Measurements from ENCODE around the gene CHST15. TPM values are rescaled to one million over a fixed set of nuclear protein-coding genes. Genes with fewer than 3 reads are reported as not detected.
"Not testable (repeated sequence)": the region's sequence is repeated elsewhere in the genome, so short reads cannot be mapped to it uniquely, and the experiment has no call there.

CHST15 gene
- total RNA-seq, 1 donor from 2014 or later: 1.5 TPM

DNA sequence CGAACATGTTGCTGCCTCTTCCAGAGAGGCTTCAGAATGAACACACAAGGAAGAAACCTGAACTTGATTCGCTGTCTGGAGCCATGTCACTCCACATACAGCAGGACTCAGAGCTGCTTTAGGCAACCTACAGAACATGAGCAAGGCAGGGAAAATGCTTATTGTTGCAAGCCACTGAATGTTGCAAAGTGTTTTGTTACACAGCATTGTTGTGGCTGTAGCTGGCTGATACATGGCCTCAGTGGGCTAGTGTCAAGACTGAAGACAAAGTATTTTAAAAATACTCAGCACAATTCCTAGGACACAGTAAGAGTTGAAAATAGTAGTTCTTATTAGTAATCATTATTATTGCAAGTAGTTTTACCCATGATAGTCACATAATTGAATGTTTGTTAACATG is 3.1 kb upstream of the CHST15 start:
- peaks cover 5% of the 10 kb centered on the region for H3K4me1 Mint-ChIP-seq
- peaks cover 71% of the 10 kb centered on the region for H3K27me3 Mint-ChIP-seq (ENCODE audit: low read depth)
- H3K4me3 Mint-ChIP-seq: peak overlapping the region; percentile 36
- no peaks in the 10 kb centered on the region for H3K36me3 Mint-ChIP-seq (ENCODE audit: low read depth)
- H3K27ac Mint-ChIP-seq (ENCODE audit: unreplicated experiment): no peak overlapping the region
- no peak for DNase-seq (ENCODE audit: low read depth, low spot score)
- TF ChIP-seq, protein P1, sequence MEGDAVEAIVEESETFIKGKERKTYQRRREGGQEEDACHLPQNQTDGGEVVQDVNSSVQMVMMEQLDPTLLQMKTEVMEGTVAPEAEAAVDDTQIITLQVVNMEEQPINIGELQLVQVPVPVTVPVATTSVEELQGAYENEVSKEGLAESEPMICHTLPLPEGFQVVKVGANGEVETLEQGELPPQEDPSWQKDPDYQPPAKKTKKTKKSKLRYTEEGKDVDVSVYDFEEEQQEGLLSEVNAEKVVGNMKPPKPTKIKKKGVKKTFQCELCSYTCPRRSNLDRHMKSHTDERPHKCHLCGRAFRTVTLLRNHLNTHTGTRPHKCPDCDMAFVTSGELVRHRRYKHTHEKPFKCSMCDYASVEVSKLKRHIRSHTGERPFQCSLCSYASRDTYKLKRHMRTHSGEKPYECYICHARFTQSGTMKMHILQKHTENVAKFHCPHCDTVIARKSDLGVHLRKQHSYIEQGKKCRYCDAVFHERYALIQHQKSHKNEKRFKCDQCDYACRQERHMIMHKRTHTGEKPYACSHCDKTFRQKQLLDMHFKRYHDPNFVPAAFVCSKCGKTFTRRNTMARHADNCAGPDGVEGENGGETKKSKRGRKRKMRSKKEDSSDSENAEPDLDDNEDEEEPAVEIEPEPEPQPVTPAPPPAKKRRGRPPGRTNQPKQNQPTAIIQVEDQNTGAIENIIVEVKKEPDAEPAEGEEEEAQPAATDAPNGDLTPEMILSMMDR (conservative IDR thresholded peaks at IDR 0.05): no peak
- no peaks in the 10 kb centered on the region for H3K9me3 Mint-ChIP-seq

GRCh38 chr10:124095801-124096200 is 2.4 kb upstream of the CHST15 start:
- not testable (repeated sequence) for DNase-seq (ENCODE audit: low read depth, low spot score)
- H3K27me3 Mint-ChIP-seq (ENCODE audit: low read depth): peaks cover 78% of the 10 kb centered on the region

DNA sequence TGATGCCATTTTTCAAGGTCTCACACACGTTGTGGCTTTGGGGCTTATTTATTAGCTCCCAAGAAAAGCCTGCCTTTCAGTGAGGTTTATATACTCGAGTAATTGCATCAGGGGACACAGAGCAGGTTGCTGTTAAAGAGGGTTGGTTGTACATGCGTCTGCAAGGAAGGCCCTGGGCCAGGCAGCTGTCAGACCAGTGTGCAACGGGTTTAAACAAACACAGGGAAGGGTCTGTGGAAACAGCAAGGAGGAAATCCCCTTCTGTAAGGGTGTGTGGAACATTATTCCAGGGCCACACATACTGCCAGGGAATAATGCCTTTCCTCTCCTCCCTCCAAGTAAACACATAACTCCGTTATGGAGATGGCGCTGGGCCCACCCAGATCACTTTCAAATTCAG is 1.7 kb upstream of the CHST15 start:
- Mint-ChIP-seq H3K27ac (ENCODE audit: unreplicated experiment) (no peak overlapping the region), H3K4me1 (peaks cover 9% of the 10 kb centered on the region), H3K27me3 (ENCODE audit: low read depth) (peaks cover 85% of the 10 kb centered on the region), H3K9me3 (no peaks in the 10 kb centered on the region), H3K36me3 (ENCODE audit: low read depth) (no peaks in the 10 kb centered on the region), H3K4me3 (peak overlapping the region; percentile 88)
- no peak for DNase-seq (ENCODE audit: low read depth, low spot score)
- TF ChIP-seq, protein P1 (conservative IDR thresholded peaks at IDR 0.05): no peak

More at GRCh38 chr10:124095801-124096200, 2.4 kb upstream of the CHST15 start:
- H3K4me3 Mint-ChIP-seq: peak overlapping the region; percentile 36
- H3K36me3 Mint-ChIP-seq (ENCODE audit: low read depth); H3K27ac Mint-ChIP-seq (ENCODE audit: unreplicated experiment); H3K4me1 Mint-ChIP-seq; H3K9me3 Mint-ChIP-seq: not testable (repeated sequence)

DNA sequence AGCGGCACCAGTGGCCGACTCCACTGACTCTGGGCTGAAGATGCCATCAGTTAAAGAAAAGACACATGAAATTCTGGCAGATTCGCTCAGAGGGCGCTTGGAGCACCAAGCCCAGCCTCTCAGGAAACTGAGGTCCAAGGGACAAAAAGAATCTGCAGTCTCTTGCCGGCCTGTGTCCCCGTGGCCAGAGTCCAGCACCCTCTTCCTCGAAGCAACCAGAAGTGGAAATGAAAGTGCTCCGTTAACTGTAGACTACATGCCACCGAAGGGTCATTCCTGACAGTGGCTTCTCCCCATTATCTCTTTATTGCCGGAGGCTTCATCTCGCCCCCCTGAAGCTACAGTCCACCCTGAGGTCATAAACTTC is 1.0 kb upstream of the CHST15 start:
- Mint-ChIP-seq H3K9me3 (no peaks in the 10 kb centered on the region), H3K36me3 (ENCODE audit: low read depth) (no peaks in the 10 kb centered on the region), H3K4me3 (peak overlapping the region; percentile 88), H3K27ac (ENCODE audit: unreplicated experiment) (no peak overlapping the region), H3K4me1 (peaks cover 9% of the 10 kb centered on the region), H3K27me3 (ENCODE audit: low read depth) (peaks cover 87% of the 10 kb centered on the region)
- DNase-seq (ENCODE audit: low read depth, low spot score): no peak
- TF ChIP-seq, protein P1 (conservative IDR thresholded peaks at IDR 0.05): no peak

- H3K9me3 Mint-ChIP-seq; H3K4me1 Mint-ChIP-seq; H3K36me3 Mint-ChIP-seq (ENCODE audit: low read depth); H3K27ac Mint-ChIP-seq (ENCODE audit: unreplicated experiment): not testable (repeated sequence)
- peak overlapping the region; percentile 88 for H3K4me3 Mint-ChIP-seq
- H3K27me3 Mint-ChIP-seq (ENCODE audit: low read depth): peaks cover 87% of the 10 kb centered on the region
- peak; percentile 22 for DNase-seq (ENCODE audit: low read depth, low spot score)
These were observed 498 bp upstream of the CHST15 start for GRCh38 chr10:124093774-124094418.

- peak overlapping the region; percentile 85 for H3K4me3 Mint-ChIP-seq
- peaks cover 87% of the 10 kb centered on the region for H3K27me3 Mint-ChIP-seq (ENCODE audit: low read depth)
- no peaks in the 10 kb centered on the region for H3K36me3 Mint-ChIP-seq (ENCODE audit: low read depth)
- DNase-seq (ENCODE audit: low read depth, low spot score): peak; percentile 23
- TF ChIP-seq, protein P1 (conservative IDR thresholded peaks at IDR 0.05): no peak
- no peak overlapping the region for H3K27ac Mint-ChIP-seq (ENCODE audit: unreplicated experiment)
- H3K4me1 Mint-ChIP-seq: peaks cover 9% of the 10 kb centered on the region
- H3K9me3 Mint-ChIP-seq: no peaks in the 10 kb centered on the region
These were observed 1.0 kb downstream of the CHST15 start for GRCh38 chr10:124092250-124092859.
